Renal cortex interstitium (tissue), 11 donors: ENCODE results near the gene SPESP1. TPM values are rescaled to one million over a fixed set of nuclear protein-coding genes. Genes with fewer than 3 reads are reported as not detected.
"Not testable (repeated sequence)": the region's sequence is repeated elsewhere in the genome, so short reads cannot be mapped to it uniquely, and the experiment has no call there.

Source experiments
- DNase-seq, 11 donors: peaks; one replicate each; pipeline ENCODE4 v3.0.0-alpha.2; 2013; ENCODE audit warnings: low read depth in 9 of 11, low spot score in 4 of 11; ENCODE audit errors: extremely low read depth in 1 of 11
- polyA plus RNA-seq, 3 donors: library from polyadenylated mRNA; unstranded; fragments of 120-200 nt; gene quantifications; one replicate each; pipeline ENCODE4 v1.2.1, GENCODE V29; 2013; ENCODE audit not compliant: insufficient read length in 3 of 3

The SPESP1 gene
- polyA plus RNA-seq, 3 donors, result 3.4 to 5.3 (median 4.5) TPM

- DNase-seq, result no peak
Observed at GRCh38 chr15:68935400-68935937, 5.1 kb downstream of the SPESP1 start.

- no peak for DNase-seq
Observed at GRCh38 chr15:68939501-68939900, 9.2 kb downstream of the SPESP1 start.

GRCh38 chr15:68951813-68952212, 21.5 kb downstream of the SPESP1 start:
- DNase-seq, result no peak

GRCh38 chr15:68957696-68958095, 27.4 kb downstream of the SPESP1 start:
- no peak for DNase-seq

- DNase-seq, result no peak
Observed at GRCh38 chr15:68958597-68958996, 28.3 kb downstream of the SPESP1 start.

GRCh38 chr15:68962465-68962864, 32.1 kb downstream of the SPESP1 start:
- no peak for DNase-seq

- not testable (repeated sequence) for DNase-seq
Observed at GRCh38 chr15:68963719-68964118, 33.4 kb downstream of the SPESP1 start.

GRCh38 chr15:68966996-68967395, 36.7 kb downstream of the SPESP1 start:
- no peak for DNase-seq

GRCh38 chr15:68967948-68968347, 37.6 kb downstream of the SPESP1 start:
- DNase-seq, result no peak

GRCh38 chr15:68969298-68969697, 39.0 kb downstream of the SPESP1 start:
- DNase-seq, result no peak

GRCh38 chr15:68972201-68973065, 42.1 kb downstream of the SPESP1 start:
- DNase-seq, result no peak

- DNase-seq, result not testable (repeated sequence)
Observed at GRCh38 chr15:68975651-68976160, 45.4 kb downstream of the SPESP1 start.

GRCh38 chr15:68977426-68977825, 47.1 kb downstream of the SPESP1 start:
- DNase-seq, result not testable (repeated sequence)

GRCh38 chr15:68979006-68979405, 48.7 kb downstream of the SPESP1 start:
- DNase-seq, result no peak

GRCh38 chr15:68979816-68980215, 49.5 kb downstream of the SPESP1 start:
- DNase-seq, result no peak

- DNase-seq, result no peak
Observed at GRCh38 chr15:68980786-68981185, 50.5 kb downstream of the SPESP1 start.

GRCh38 chr15:68981941-68982340, 51.6 kb downstream of the SPESP1 start:
- no peak for DNase-seq

- no peak for DNase-seq
Observed at GRCh38 chr15:68982976-68983563, 52.7 kb downstream of the SPESP1 start.

GRCh38 chr15:68983961-68984481, 53.7 kb downstream of the SPESP1 start:
- peak in 4 of 11 donors; percentile 23 to 64 (median 50) for DNase-seq

GRCh38 chr15:68984586-68984985, 54.3 kb downstream of the SPESP1 start:
- no peak for DNase-seq
